Globus pallidus (tissue), 1 donor: Measurements from ENCODE around the gene GCN1.

Source experiments
- DNase-seq: peaks from one replicate; pipeline ENCODE4 v3.0.0-alpha.2; 2015; ENCODE audit warnings: low spot score

The GCN1 gene

GRCh38 chr12:120139958-120140357 lies 54.6 kb downstream of the GCN1 start:
- no peak for DNase-seq

GRCh38 chr12:120138366-120138765 lies 56.1 kb downstream of the GCN1 start:
- no peak for DNase-seq

- no peak for DNase-seq
These were observed 56.7 kb downstream of the GCN1 start for GRCh38 chr12:120137833-120138232.

GRCh38 chr12:120136093-120136770 lies 58.3 kb downstream of the GCN1 start:
- DNase-seq: no peak

GRCh38 chr12:120134307-120134980 lies 60.1 kb downstream of the GCN1 start:
- no peak for DNase-seq

- no peak for DNase-seq
These were observed 61.6 kb downstream of the GCN1 start for GRCh38 chr12:120132863-120133385.

GRCh38 chr12:120132054-120132836 lies 62.3 kb downstream of the GCN1 start:
- no peak for DNase-seq

GRCh38 chr12:120131116-120131515 lies 63.4 kb downstream of the GCN1 start:
- no peak for DNase-seq

- no peak for DNase-seq
These were observed 64.5 kb downstream of the GCN1 start for GRCh38 chr12:120130011-120130410.

GRCh38 chr12:120126635-120127005 lies 67.9 kb downstream of the GCN1 start:
- DNase-seq: peak; percentile 41

GRCh38 chr12:120125792-120126634 lies 68.5 kb downstream of the GCN1 start:
- no peak for DNase-seq

- DNase-seq: no peak
These were observed 69.5 kb downstream of the GCN1 start for GRCh38 chr12:120125029-120125428.

GRCh38 chr12:120121766-120122293 lies 72.7 kb downstream of the GCN1 start:
- DNase-seq: no peak

- no peak for DNase-seq
These were observed 73.2 kb downstream of the GCN1 start for GRCh38 chr12:120121343-120121742.

GRCh38 chr12:120119271-120119973 lies 75.1 kb downstream of the GCN1 start:
- no peak for DNase-seq

GRCh38 chr12:120118321-120119061 lies 76.0 kb downstream of the GCN1 start:
- DNase-seq: no peak

GRCh38 chr12:120117961-120118320 lies 76.6 kb downstream of the GCN1 start:
- DNase-seq: no peak

- DNase-seq: peak; percentile 92
These were observed 77.5 kb downstream of the GCN1 start for GRCh38 chr12:120116792-120117651.

- DNase-seq: no peak
These were observed 78.1 kb downstream of the GCN1 start, which contains the start of gene RAB35 for GRCh38 chr12:120116441-120116791. TSS of gene RAB35 (minus strand) at chr12:120116753. CDS start at chr12:120116650, 103 bp downstream.
